NCI-H2107 (cell line): ENCODE data around the gene KRTAP9-4.
"Not testable (repeated sequence)": the region's sequence is repeated elsewhere in the genome, so short reads cannot be mapped to it uniquely, and the experiment has no call there.

Experiments
- DNase-seq: peaks from one replicate; lab custom pipeline; 2025; lab: John Stamatoyannopoulos, UW

Gene KRTAP9-4, protein sequence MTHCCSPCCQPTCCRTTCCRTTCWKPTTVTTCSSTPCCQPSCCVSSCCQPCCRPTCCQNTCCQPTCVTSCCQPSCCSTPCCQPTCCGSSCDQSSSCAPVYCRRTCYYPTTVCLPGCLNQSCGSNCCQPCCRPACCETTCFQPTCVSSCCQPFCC

DNA sequence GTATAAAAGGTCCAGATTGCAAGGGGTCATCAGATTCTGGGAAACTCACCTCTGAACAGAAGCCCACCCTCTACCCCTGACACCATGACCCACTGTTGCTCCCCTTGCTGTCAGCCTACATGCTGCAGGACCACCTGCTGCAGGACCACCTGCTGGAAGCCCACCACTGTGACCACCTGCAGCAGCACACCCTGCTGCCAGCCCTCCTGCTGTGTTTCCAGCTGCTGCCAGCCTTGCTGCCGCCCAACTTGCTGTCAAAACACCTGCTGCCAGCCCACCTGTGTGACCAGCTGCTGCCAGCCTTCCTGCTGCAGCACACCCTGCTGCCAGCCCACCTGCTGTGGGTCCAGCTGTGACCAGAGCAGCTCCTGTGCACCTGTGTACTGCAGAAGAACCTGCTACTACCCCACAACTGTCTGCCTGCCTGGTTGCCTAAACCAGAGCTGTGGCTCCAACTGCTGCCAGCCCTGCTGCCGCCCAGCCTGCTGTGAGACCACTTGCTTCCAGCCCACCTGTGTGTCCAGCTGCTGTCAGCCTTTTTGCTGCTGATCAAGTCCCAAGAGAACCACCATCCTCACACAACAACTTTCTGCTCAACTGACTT is at the start of gene KRTAP9-4:
Gene KRTAP9-4 (plus strand): TSS at position 51 of the 604 bp plus-strand sequence. CDS start 34 bp downstream, at position 85.
- not testable (repeated sequence) for DNase-seq

DNA sequence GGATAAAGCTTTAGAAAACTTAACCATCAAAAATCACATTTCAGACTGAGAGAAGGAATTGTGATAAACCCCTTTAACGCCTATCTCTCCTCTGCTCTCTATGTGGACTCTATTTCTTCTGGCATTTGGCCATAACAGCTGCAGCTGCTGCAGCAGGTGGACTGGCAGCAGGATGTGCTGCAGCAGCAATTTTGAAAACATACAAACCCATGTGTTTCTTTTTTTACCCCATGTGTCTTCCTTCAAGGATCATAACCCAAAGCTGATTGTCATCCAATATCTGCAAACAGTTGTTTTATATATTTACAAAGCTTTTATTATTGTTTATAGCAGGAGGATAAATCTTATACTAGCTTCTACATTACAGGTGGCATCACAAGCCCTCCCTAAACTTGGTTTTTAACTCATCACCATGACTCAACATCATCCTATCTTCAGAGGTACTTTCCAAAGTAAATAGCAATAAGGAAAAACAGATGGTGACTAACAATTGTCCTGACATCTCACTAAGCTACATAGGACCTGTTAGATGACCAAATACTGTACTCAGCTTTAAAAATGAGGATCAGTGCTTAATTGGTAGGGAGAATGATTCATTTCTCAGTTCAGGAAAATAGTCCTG is 37.5 kb upstream of the KRTAP9-4 start:
- no peak for DNase-seq

DNA sequence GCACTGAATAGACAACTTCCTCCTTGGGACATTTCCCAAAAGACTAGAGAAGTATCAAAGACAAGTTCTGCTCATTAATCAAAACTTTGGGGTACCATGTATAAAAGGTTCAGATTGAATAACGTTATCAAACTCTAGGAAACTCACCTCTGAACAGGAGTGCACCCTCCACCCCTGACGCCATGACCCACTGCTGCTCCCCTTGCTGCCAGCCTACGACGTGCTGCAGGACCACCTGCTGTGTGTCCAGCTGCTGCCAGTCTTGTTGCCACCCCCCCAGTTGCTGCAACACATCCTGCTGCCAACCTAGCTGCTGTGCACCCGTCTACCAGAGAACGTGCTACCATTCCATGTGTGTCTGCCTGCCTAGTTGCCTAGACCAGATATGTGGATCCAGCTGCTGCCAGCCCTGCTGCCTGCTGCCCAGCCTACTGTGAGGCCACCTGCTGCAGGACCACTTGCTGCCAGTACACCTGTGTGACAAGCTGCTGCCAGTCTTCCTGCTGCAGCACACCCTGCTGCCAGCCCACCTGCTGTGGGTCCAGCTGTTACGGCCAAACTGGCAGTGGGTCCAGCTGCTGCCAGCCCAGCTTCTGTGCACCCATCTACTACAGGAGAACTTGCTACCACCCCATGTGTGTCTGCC is 36.8 kb upstream of the KRTAP9-4 start:
- DNase-seq, result no peak

DNA sequence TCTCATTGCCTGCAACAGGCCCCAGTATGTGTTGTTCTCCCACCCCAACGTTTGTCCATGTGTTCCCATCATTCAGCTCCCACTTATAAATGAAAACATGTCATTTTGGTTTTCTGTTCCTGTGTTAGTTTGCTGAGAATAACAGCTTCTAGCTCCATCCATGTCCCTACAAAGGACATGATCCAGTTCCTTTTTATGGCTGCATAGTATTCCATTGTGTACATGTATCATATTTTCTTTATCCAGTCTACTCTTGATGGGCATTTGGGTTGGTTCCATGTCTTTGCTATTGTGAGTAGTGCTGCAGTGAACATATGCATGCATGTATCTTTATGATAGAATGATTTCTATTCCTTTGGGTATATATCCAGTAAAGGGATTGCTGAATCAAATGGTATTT is 33.8 kb upstream of the KRTAP9-4 start:
- no peak for DNase-seq

DNA sequence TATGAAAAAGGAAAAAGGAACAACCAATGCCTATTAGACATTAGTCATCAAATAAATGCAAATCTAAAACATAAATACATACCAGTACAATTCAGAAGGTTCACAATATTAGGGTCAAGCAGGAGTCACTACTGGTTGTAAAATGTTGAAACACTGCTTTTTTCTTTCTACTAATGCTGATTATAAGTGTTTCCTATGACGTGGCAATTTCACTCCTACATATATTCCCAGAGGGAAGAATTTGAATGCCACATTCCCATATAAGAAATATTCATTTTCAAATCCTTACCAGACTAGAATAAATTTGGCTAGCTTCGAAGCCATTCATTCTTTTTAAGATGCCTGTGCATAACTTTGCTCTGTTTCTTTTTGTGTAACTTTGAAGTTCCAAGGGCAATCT is 25.7 kb upstream of the KRTAP9-4 start:
- no peak for DNase-seq

DNA sequence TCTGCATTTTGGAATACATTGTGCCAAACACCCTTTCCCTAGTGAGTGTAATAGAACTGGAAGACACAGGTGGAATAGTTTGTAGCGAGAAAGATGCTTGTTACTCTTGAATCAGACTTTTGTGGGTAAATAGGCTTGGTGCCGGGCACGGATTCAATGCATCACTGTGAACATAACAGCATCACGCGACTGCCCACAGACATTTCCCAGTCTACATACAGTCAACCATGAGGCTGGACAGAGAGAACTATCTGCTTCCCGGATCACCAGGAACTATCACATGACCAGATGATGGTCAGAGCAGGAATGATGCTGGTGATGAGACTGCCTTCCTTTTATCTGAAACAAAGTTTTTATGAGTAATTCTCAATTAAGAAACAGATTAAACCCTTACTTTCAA is 23.4 kb upstream of the KRTAP9-4 start:
- DNase-seq, result no peak

DNA sequence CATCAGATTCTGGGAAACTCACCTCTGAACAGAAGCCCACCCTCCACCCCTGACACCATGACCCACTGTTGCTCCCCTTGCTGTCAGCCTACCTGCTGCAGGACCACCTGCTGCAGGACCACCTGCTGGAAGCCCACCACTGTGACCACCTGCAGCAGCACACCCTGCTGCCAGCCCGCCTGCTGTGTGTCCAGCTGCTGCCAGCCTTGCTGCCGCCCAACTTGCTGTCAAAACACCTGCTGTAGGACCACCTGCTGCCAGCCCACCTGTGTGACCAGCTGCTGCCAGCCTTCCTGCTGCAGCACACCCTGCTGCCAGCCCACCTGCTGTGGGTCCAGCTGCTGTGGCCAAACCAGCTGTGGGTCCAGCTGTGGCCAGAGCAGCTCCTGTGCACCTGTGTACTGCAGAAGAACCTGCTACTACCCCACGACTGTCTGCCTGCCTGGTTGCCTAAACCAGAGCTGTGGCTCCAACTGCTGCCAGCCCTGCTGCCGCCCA is 22.8 kb upstream of the KRTAP9-4 start, which contains the start of gene KRTAP9-2:
Gene KRTAP9-2 (plus strand): TSS at position 51 of the 498 bp plus-strand sequence. CDS start 7 bp downstream, at position 58.
- DNase-seq, result not testable (repeated sequence)

DNA sequence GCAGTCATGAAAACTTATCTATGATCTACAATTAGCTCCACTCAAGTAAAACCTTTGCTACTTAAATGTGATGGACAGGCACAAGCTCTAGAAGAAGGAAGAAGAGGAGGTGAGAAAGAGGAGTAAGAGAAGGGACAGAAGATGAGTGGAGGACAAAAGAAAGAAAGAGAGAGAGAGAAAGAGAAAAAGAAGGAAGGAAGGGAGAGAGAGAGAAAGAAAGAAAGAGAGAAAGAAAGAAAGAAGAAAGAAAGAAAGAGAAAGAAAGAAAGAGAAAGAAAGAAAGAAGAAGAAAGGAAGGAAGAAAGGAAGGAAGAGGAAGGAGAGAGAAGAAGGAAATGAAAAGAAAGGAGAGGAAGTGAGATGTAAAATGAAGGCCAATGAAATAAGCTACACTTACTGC is 19.4 kb upstream of the KRTAP9-4 start:
- no peak for DNase-seq

DNA sequence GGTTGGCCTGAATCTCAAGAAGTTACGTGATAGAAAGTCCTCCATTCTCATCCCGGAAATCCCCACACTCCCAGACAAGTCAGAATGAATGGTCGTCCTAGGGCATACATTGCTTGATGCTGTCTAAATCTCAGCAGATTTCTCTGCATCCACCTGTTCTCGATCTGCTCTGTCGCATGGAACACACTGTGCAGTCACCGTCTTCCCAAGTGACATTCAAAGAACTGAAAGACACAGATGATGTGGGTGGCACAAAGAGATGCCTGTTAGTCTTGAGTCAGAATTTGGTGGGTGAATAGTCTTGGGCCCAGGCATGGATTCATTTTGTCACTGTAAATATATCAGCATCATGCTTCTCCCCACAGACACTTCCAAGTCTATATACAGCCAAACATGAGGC is 17.8 kb upstream of the KRTAP9-4 start:
- DNase-seq, result no peak

DNA sequence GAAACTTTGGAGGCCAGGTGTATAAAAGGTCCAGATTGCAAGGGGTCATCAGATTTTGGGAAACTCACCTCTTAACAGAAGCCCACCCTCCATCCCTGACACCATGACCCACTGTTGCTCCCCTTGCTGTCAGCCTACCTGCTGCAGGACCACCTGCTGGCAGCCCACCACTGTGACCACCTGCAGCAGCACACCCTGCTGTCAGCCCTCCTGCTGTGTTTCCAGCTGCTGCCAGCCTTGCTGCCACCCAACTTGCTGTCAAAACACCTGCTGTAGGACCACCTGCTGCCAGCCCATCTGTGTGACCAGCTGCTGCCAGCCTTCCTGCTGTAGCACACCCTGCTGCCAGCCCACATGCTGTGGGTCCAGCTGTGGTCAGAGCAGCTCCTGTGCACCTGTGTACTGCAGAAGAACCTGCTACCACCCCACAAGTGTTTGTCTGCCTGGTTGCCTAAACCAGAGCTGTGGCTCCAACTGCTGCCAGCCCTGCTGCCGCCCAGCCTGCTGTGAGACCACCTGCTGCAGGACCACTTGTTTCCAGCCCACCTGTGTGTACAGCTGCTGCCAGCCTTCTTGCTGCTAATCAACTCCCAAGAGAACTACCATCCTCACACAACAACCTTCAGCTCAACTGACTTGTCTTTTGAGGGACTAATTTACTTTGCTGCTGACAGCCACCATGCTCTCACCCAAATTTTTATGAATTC is 16.9 kb upstream of the KRTAP9-4 start, which contains the start of gene KRTAP9-3:
Gene KRTAP9-3 (plus strand): TSS at position 51 of the 707 bp plus-strand sequence. CDS start 53 bp downstream, at position 104.
- DNase-seq, result not testable (repeated sequence)

DNA sequence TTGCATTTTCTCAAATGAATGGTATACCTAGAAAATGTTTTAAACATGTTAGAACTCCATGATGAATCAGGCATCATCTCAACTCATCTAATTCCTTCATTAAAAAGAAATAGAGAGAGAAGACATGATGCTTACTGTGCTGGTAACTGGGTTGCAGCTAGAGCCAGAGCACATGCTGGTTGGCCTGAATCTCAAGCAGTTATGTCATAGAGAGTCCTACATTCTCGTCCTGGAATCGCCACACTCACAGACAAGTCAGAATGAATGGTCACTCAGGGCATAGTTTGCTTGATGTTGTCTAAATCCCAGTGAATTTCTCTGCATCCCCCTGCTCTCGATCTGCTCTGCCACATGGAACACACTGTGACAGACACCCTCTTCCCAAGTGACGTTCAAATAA is 12.4 kb upstream of the KRTAP9-4 start:
- DNase-seq, result not testable (repeated sequence)

DNA sequence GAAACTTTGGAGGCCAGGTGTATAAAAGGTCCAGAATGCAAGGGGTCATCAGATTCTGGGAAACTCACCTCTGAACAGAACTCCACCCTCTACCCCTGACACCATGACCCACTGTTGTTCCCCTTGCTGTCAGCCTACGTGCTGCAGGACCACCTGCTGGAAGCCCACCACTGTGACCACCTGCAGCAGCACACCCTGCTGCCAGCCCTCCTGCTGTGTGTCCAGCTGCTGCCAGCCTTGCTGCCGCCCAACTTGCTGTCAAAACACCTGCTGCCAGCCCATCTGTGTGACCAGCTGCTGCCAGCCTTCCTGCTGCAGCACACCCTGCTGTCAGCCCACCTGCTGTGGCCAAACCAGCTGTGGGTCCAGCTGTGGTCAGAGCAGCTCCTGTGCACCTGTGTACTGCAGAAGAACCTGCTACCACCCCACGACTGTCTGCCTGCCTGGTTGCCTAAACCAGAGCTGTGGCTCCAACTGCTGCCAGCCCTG is 11.5 kb upstream of the KRTAP9-4 start, which contains the start of gene KRTAP9-8:
Gene KRTAP9-8 (plus strand): TSS at position 51 of the 489 bp plus-strand sequence. CDS start 53 bp downstream, at position 104.
- DNase-seq, result not testable (repeated sequence)

DNA sequence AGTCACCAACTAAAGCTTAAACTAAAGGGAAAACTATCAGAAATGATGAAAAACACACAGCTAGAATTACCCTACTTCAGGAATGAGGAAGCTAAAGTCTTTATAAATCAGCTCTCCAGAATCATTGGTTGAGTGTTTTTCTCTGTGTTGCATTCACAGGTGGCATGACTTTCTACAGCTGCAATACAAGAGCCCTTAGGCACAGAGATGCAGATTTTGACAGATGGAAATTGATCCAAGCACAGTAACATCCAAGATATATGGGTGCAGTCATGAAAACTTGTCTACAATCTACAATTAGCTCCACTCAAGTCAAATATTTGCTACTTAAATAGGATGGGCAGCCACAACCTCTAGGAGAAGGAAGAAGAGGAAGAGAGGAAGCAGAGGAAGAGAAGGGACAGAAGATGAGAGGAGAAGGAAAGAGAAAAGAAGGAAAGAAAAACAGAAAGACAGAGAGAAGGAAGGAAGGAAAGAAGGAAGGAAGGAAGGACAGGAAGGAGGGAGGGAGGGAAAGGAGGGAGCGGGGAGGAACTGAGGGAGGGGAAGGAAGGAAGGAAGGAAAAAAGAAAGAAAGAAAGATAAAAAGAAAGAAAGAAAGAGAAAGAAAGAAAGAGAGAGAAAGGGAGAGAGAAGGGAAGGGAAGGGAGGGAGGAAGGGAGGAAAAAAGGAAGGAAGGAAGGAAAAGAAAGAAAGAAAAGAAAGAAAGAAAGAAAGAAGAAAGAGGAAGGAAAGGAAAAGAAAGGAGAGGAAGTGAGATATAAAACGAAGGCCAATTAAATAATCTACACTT is 2.3 kb upstream of the KRTAP9-4 start:
- DNase-seq, result not testable (repeated sequence)

DNA sequence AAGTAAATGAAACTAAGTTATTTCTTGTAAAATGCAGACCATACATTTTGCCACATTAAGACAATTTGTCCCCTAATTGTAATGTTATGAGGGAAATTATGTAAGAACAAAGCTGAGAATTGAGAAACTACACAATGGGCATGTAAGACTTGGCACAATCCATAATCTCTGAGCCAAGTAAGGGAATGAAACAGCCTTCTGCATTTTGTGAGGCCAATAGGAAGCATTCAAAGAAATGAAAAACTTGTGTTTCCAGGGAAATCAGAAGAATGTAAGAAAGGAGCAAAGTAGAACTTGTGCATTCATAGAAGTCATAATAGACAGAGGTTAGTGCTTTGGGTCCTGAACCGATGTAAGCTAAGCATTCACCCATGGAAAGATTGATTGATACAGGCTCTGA is 1.8 kb downstream of the KRTAP9-4 start:
- no peak for DNase-seq

DNA sequence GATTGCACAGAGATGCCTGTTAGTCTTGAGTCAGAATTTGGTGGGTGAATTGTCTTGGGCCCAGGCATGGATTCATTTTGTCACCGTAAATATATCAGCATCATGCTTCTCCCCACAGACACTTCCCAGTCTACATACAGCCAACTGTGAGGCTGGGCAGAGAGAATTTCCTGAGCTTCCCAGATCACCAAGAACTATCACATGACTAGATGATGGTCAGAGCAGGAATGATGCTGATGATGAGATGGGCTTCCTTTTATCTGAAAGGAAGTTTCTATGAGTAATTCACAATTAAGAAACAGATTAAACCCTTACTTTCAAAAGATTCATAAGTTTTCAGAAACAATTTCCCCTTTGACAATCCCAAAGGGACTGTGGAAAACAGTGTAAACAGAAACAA is 5.4 kb downstream of the KRTAP9-4 start:
- DNase-seq, result no peak

DNA sequence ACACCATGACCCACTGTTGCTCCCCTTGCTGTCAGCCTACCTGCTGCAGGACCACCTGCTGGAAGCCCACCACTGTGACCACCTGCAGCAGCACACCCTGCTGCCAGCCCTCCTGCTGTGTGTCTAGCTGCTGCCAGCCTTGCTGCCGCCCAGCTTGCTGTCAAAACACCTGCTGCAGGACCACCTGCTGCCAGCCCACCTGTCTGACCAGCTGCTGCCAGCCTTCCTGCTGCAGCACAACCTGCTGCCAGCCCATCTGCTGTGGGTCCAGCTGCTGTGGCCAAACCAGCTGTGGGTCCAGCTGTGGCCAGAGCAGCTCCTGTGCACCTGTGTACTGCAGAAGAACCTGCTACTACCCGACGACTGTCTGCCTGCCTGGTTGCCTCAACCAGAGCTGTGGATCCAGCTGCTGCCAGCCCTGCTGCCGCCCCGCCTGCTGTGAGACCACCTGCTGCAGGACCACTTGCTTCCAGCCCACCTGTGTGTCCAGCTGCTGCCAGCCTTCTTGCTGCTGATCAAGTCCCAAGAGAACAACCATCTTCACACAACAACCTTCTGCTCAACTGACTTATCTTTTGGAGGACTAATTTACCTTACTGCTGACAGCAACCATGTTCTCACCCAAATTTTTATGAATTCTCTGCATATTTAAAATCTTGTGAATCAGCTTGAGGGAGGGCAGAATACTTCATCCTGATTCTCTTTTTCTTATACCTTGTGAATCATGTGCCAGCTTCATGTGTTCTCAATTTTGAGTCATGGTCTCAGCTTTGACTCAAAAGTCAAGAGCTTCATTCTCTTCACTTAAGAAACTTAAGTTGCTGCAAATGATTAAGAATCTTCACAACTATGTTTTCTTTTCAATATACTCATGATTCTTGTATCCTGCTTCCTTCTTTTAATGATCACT is 6.1 kb downstream of the KRTAP9-4 start, which contains the start of gene KRTAP9-9:
Gene KRTAP9-9 (plus strand): TSS at position 4 of the 910 bp plus-strand sequence.
- DNase-seq, result not testable (repeated sequence)

DNA sequence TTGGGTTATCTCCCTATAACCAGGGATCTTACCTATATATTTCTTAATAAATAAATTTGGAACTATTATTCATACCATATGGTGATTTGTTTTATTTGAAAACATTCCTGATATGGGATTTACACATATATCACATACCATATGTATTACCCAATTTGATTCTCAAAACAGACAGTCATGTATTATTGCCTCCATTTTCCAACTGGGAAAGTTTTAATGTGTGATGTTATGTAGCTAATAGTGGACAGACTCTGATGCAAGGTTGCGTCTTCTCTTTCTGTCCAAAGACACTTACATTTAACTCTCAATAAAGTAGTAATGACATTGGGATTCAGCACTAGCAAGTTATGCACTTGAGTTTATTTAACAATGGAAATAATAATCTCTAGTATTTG is 6.8 kb downstream of the KRTAP9-4 start:
- no peak for DNase-seq

DNA sequence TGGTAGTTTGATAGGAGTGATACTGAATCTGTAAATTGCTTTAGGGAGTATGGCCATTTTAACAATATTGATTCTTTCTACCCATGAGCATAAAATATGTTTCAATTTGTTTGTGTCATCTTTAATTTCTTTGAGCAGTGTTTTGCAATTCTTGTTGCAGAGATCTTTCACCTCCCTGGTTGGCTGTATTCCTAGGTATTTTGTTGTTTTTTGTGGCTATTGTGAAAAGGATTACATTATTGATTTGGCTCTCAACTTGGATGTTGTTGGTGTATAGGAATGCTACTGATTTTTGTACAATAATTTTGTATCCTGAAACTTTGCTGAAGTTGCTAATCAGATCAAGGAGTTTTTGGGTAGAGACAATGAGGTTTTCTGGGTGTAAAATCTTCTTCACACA is 8.9 kb downstream of the KRTAP9-4 start:
- DNase-seq, result no peak

DNA sequence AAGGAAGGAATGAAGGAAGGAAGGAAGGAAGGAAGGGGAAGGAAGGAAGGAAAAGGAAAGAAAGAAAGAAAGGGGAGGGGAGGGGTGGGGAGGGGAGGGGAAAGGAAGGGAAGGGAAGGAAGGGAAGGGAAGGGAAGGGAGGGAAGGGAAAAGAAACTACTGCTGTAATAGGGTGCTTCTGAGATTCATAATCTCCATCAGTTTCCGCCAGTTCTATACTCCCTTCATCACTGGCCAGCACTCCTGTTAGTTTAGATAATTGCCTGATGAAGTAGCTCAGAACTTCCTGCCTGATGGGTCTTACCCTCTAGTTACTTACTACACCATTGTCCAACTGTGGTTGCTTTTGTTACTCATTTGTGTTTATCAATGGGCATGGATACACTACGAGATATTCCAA is 13.7 kb downstream of the KRTAP9-4 start:
- no peak for DNase-seq

DNA sequence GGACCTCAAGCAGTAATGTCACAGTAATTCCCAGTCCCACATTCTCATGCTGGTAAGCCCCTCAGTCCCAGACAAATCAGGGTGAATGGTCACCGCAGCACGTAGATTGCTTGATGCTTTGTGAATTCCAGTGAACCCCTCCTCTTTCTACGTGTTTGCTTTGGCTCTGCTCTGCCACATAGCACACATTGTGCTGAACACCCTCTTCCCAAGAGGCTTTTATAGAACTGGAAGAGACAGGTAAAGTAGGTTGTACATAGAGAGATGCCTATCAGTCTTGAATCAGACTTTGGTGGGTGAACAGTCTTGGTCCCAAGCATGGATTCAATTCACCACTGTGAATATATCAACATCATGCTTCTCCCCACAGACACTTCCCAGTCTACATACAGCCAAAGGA is 15.1 kb downstream of the KRTAP9-4 start:
- no peak for DNase-seq
